ENCODE results near the gene CPB1. TPM values are rescaled to one million over a fixed set of nuclear protein-coding genes. Genes with fewer than 3 reads are reported as not detected.

Gene CPB1
- total RNA-seq, 1 donor from 2014 or later = not detected

DNA sequence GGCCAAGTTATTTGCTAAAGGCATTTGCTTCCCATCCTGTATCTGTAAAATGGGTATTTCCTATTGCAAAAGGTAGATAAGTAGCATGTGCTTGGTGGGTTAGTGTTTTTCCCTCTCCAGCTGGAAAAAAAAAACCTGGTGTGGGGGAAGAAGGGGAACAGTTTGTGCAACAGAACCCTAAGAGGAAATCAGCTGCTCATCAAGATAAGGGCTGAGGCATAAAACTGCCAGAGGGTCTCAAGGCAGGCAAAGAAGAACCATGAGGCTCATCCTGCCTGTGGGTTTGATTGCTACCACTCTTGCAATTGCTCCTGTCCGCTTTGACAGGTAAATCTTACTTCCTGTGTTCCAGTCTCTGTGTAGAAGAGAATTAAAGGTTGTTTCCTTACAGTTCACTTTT, 37.4 kb downstream of the CPB1 start, which contains the start of gene CPA3:
Gene CPA3, plus strand, starts transcription at position 248 of the 400 bp plus-strand sequence. Its CDS starts 12 bp downstream, at position 260.
- TF ChIP-seq, protein P1, sequence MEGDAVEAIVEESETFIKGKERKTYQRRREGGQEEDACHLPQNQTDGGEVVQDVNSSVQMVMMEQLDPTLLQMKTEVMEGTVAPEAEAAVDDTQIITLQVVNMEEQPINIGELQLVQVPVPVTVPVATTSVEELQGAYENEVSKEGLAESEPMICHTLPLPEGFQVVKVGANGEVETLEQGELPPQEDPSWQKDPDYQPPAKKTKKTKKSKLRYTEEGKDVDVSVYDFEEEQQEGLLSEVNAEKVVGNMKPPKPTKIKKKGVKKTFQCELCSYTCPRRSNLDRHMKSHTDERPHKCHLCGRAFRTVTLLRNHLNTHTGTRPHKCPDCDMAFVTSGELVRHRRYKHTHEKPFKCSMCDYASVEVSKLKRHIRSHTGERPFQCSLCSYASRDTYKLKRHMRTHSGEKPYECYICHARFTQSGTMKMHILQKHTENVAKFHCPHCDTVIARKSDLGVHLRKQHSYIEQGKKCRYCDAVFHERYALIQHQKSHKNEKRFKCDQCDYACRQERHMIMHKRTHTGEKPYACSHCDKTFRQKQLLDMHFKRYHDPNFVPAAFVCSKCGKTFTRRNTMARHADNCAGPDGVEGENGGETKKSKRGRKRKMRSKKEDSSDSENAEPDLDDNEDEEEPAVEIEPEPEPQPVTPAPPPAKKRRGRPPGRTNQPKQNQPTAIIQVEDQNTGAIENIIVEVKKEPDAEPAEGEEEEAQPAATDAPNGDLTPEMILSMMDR (IDR thresholded peaks at IDR 0.05; ENCODE audit: partially characterized antibody, unreplicated experiment) = no peak
- no peaks in the 10 kb centered on the region for H3K36me3 Mint-ChIP-seq (ENCODE audit: unreplicated experiment)
- no peaks in the 10 kb centered on the region for H3K27me3 Mint-ChIP-seq (ENCODE audit: unreplicated experiment)
- DNase-seq = no peak
- no peaks in the 10 kb centered on the region for H3K4me1 Mint-ChIP-seq (ENCODE audit: low read depth, unreplicated experiment)
- no peak within 1 kb of the TSS for H3K27ac Mint-ChIP-seq (ENCODE audit: unreplicated experiment)
- H3K9me3 Mint-ChIP-seq (ENCODE audit: unreplicated experiment) = no peaks in the 10 kb centered on the region
- H3K4me3 Mint-ChIP-seq (ENCODE audit: unreplicated experiment) = no peak within 1 kb of the TSS

DNA sequence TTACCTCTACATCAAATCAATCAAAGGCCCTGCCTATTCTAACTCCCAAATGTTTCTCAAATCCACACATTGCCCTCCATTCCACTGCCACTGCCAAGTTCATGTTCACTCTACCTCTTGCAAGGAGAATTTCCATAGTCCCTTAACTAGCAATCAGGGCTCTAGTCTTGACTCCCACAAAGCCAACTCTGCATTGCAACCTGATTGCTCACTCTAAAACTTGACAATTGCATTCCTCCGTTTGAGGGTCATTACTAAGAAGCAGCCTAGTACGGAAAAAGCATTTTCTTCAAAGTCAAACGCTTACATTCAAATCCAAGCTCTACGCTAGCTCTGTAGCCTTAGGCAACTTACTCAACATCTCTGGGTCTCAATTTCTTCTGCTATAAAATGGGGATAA, 38.6 kb downstream of the CPB1 start:
- H3K27ac Mint-ChIP-seq (ENCODE audit: unreplicated experiment) = no peak overlapping the region
- H3K36me3 Mint-ChIP-seq (ENCODE audit: unreplicated experiment) = no peaks in the 10 kb centered on the region
- DNase-seq = no peak
- TF ChIP-seq, protein P1 (IDR thresholded peaks at IDR 0.05; ENCODE audit: partially characterized antibody, unreplicated experiment) = no peak
- H3K9me3 Mint-ChIP-seq (ENCODE audit: unreplicated experiment) = no peaks in the 10 kb centered on the region
- H3K4me3 Mint-ChIP-seq (ENCODE audit: unreplicated experiment) = no peak overlapping the region
- H3K27me3 Mint-ChIP-seq (ENCODE audit: unreplicated experiment) = no peaks in the 10 kb centered on the region
- H3K4me1 Mint-ChIP-seq (ENCODE audit: low read depth, unreplicated experiment) = no peaks in the 10 kb centered on the region

DNA sequence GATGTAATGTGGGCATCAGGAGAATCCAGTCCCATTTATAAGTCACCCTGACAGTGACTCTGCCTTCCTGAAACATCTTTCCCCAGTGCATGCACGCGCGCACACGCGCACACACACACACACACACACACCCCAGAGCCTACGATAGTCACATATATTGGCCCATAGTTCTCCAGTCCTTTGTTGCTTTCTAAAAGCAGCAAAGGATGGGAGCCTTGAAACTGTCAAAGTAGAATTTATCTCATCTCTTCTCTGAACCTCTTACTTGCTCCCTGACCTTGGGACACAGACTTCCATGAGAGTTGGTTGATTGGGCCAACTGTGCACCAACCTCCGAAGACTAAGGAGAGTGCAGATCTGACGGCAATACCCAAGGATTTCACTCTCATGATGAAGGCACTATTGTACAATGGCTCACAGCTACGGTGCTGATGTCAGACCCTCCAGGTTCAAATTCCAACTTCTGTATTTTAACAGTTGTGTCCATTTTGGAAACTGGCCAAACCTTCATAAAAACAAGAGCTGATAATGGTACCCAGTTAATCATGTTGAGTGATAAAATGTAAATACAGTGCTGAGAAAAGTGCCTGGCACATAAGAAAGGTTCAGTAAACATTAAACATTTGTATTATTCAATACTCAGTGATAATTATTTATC, 45.8 kb downstream of the CPB1 start:
- Mint-ChIP-seq H3K27me3 (ENCODE audit: unreplicated experiment) (no peaks in the 10 kb centered on the region), H3K36me3 (ENCODE audit: unreplicated experiment) (no peaks in the 10 kb centered on the region), H3K9me3 (ENCODE audit: unreplicated experiment) (no peaks in the 10 kb centered on the region), H3K4me3 (ENCODE audit: unreplicated experiment) (no peak overlapping the region), H3K4me1 (ENCODE audit: low read depth, unreplicated experiment) (peaks cover 6% of the 10 kb centered on the region), H3K27ac (ENCODE audit: unreplicated experiment) (no peak overlapping the region)
- DNase-seq = no peak
- TF ChIP-seq, protein P1 (IDR thresholded peaks at IDR 0.05; ENCODE audit: partially characterized antibody, unreplicated experiment) = no peak

DNA sequence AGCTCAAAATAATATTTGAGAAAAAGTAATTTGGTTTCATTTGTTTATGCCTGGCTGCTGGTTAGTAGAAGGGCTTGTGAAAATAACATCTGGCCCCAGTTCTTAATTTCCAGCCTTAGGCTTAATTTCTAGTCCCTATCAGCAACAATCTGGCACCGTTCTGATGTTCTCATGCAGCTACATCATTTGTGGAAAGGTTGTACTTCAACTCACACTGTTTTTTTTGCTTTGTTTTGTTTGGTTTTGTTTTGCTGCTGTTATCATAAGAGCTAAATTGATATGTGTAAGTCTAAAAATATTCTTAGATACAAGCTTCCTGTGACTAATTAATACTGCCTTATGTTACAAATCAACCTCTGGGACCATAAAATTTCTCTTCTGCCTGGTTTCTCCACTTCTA, 46.4 kb downstream of the CPB1 start:
- peaks cover 6% of the 10 kb centered on the region for H3K4me1 Mint-ChIP-seq (ENCODE audit: low read depth, unreplicated experiment)
- no peak overlapping the region for H3K4me3 Mint-ChIP-seq (ENCODE audit: unreplicated experiment)
- TF ChIP-seq, protein P1 (IDR thresholded peaks at IDR 0.05; ENCODE audit: partially characterized antibody, unreplicated experiment) = no peak
- DNase-seq = no peak
- no peaks in the 10 kb centered on the region for H3K9me3 Mint-ChIP-seq (ENCODE audit: unreplicated experiment)
- H3K27ac Mint-ChIP-seq (ENCODE audit: unreplicated experiment) = no peak overlapping the region
- no peaks in the 10 kb centered on the region for H3K27me3 Mint-ChIP-seq (ENCODE audit: unreplicated experiment)
- H3K36me3 Mint-ChIP-seq (ENCODE audit: unreplicated experiment) = no peaks in the 10 kb centered on the region

DNA sequence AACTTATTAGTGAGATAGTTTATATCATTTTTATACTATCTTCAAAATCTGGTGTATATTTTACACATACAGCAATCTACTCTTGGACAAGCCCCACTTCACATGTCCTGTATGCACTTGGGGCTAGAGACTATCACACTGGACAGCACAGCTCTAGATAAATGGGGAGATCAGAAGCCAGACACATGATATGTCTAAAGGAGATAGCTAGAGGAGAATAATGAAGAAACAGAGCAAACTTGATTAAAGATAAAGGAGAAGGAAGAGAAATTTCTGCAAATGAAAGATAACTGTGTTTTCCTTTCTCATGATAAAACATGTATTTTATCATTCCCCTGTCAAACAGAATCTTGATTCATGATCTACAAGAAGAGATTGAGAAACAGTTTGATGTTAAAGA, 50.5 kb downstream of the CPB1 start:
- TF ChIP-seq, protein P1 (IDR thresholded peaks at IDR 0.05; ENCODE audit: partially characterized antibody, unreplicated experiment) = no peak
- H3K9me3 Mint-ChIP-seq (ENCODE audit: unreplicated experiment) = no peaks in the 10 kb centered on the region
- H3K4me3 Mint-ChIP-seq (ENCODE audit: unreplicated experiment) = no peak overlapping the region
- H3K27me3 Mint-ChIP-seq (ENCODE audit: unreplicated experiment) = no peaks in the 10 kb centered on the region
- H3K4me1 Mint-ChIP-seq (ENCODE audit: low read depth, unreplicated experiment) = peaks cover 6% of the 10 kb centered on the region
- no peak overlapping the region for H3K27ac Mint-ChIP-seq (ENCODE audit: unreplicated experiment)
- DNase-seq = no peak
- no peaks in the 10 kb centered on the region for H3K36me3 Mint-ChIP-seq (ENCODE audit: unreplicated experiment)

Measured in glutamatergic neuron (in vitro differentiated cells).